ENCODE data around the gene ZDHHC17. TPM values are rescaled to one million over a fixed set of nuclear protein-coding genes. Genes with fewer than 3 reads are reported as not detected.

ZDHHC17 gene
- total RNA-seq = 64.3 and 74.2 TPM in 2 replicates

GRCh38 chr12:76763746-76764675 lies at the start of gene ZDHHC17:
TSS of gene ZDHHC17 (plus strand) at chr12:76764115. CDS start at chr12:76764237, 122 bp downstream.

GRCh38 chr12:76878899-76879709 lies 115.2 kb downstream of the ZDHHC17 start, which contains the start of gene CSRP2:
TSS of gene CSRP2 (minus strand) at chr12:76879019. CDS start at chr12:76866260, 12,759 bp downstream.

Other genes starting within 250 kb of the ZDHHC17 start
- 75.3 and 125 TPM in 2 replicates for gene OSBPL8, start 204.3 kb upstream of the ZDHHC17 start, total RNA-seq
- gene CSRP2, start 114.9 kb downstream of the ZDHHC17 start, total RNA-seq = 3.0 and 11.3 TPM in 2 replicates

All from aortic smooth muscle cell (primary cell).